ENCODE data around the gene SPATA3. TPM values are rescaled to one million over a fixed set of nuclear protein-coding genes. Genes with fewer than 3 reads are reported as not detected.
"Not testable (repeated sequence)": the region's sequence is repeated elsewhere in the genome, so short reads cannot be mapped to it uniquely, and the experiment has no call there.

The SPATA3 gene
- total RNA-seq, 6 experiments from 2014 or later: not detected

GRCh38 chr2:231001036-231001435 is 5.1 kb downstream of the SPATA3 start:
- no peak for TF ChIP-seq CTCF (IDR thresholded peaks at IDR 0.05)
- H3K36me3 Mint-ChIP-seq (ENCODE audit: low read depth): peaks cover 9% of the 10 kb centered on the region
- DNase-seq: no peak
- no peak overlapping the region for H3K4me3 Mint-ChIP-seq
- H3K4me1 Mint-ChIP-seq (ENCODE audit: low read depth): no peaks in the 10 kb centered on the region
- peaks cover 11% of the 10 kb centered on the region for H3K9me3 Mint-ChIP-seq
- no peak overlapping the region for H3K27ac Mint-ChIP-seq
- H3K27me3 Mint-ChIP-seq (ENCODE audit: insufficient read depth): peaks cover 56% of the 10 kb centered on the region

- no peaks in the 10 kb centered on the region for H3K4me1 Mint-ChIP-seq (ENCODE audit: low read depth)
- TF ChIP-seq CTCF (IDR thresholded peaks at IDR 0.05): no peak
- H3K27me3 Mint-ChIP-seq (ENCODE audit: insufficient read depth): peaks cover 57% of the 10 kb centered on the region
- H3K9me3 Mint-ChIP-seq: peaks cover 11% of the 10 kb centered on the region
- DNase-seq: no peak
- H3K36me3 Mint-ChIP-seq (ENCODE audit: low read depth): peaks cover 9% of the 10 kb centered on the region
- H3K4me3 Mint-ChIP-seq: no peak overlapping the region
- no peak overlapping the region for H3K27ac Mint-ChIP-seq
Observed at GRCh38 chr2:231001921-231002320, 6.0 kb downstream of the SPATA3 start.

DNA sequence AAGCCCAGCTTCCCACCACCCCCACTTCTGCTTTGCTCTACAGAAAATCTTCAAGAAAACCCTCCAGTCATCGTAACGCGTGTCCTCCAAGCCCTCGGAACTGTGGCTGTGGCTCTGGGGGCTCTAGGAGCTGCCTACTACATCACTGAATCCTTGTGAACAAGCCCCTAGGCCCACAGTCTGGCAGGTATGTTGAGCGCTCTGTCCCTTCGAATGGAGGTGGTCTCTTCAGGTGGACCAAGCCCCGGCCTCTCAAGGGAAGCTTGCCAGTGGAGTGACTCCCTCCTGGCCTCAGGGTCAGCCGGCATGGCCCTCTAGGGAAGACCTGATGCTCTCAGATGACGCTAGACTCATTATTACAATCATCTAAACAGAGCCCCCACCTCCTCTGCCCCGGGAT is 6.7 kb downstream of the SPATA3 start:
- TF ChIP-seq CTCF (IDR thresholded peaks at IDR 0.05): no peak
- Mint-ChIP-seq H3K27ac (no peak overlapping the region), H3K9me3 (peaks cover 11% of the 10 kb centered on the region), H3K4me1 (ENCODE audit: low read depth) (no peaks in the 10 kb centered on the region; the same call in 1 of the 2 replicates), H3K27me3 (ENCODE audit: insufficient read depth) (peaks cover 54% of the 10 kb centered on the region), H3K36me3 (ENCODE audit: low read depth) (peaks cover 9% of the 10 kb centered on the region), H3K4me3 (no peak overlapping the region)
- no peak for DNase-seq

- no peak for TF ChIP-seq CTCF (IDR thresholded peaks at IDR 0.05)
- Mint-ChIP-seq H3K4me3 (no peak overlapping the region), H3K27me3 (ENCODE audit: insufficient read depth) (peaks cover 52% of the 10 kb centered on the region), H3K36me3 (ENCODE audit: low read depth) (peaks cover 9% of the 10 kb centered on the region), H3K9me3 (peaks cover 11% of the 10 kb centered on the region), H3K4me1 (ENCODE audit: low read depth) (no peaks in the 10 kb centered on the region; the same call in 1 of the 2 replicates), H3K27ac (no peak overlapping the region)
- no peak for DNase-seq
Observed at GRCh38 chr2:231003186-231003585, 7.3 kb downstream of the SPATA3 start.

GRCh38 chr2:231004930-231005329 is 9.0 kb downstream of the SPATA3 start:
- Mint-ChIP-seq H3K9me3 (peaks cover 11% of the 10 kb centered on the region), H3K27me3 (ENCODE audit: insufficient read depth) (peaks cover 53% of the 10 kb centered on the region)
- not testable (repeated sequence) for H3K36me3 Mint-ChIP-seq (ENCODE audit: low read depth); DNase-seq; H3K4me3 Mint-ChIP-seq; H3K27ac Mint-ChIP-seq; H3K4me1 Mint-ChIP-seq (ENCODE audit: low read depth)

DNA sequence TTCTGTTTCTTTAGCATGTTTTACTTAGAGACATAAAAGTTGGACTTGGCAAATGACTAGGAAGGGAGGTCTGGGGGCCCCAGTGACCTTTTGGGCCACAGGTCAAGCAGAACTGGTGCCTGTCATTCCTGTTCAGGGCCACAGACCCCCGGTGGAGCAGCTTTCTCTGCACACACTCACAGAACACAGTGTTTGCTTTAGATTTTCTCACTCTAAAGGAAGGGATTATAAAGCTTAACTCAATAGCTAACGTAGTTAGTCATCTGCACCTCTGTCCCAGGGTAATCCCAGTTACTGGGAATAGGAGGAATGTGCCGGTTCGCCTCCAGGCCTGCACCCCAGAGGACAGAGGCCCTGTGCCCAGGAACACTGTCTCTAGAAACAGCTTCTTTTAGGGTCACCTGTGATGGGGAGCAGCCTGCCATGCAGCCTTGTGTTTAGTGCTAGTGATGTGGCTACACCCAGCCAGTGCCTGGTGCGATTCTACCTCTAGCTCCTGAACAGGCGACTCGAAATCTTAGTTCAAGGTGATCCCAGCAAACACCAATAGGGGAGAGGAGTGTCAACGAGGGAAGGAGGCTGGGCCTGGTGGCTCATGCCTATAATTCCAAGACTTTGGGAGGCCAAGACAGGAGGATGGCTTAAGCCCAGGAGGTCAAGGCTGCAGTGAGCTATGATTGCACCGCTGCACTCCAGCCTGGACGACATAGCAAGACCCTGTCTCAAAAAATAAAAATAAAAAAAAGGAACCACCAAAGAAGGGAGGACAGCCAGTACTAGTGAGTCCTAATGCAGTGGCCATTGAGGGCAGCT is 11.6 kb downstream of the SPATA3 start:
- peaks cover 11% of the 10 kb centered on the region for H3K9me3 Mint-ChIP-seq
- no peak for DNase-seq
- H3K4me1 Mint-ChIP-seq (ENCODE audit: low read depth): no peaks in the 10 kb centered on the region; the same call in 1 of the 2 replicates
- H3K36me3 Mint-ChIP-seq (ENCODE audit: low read depth): peaks cover 9% of the 10 kb centered on the region
- no peak overlapping the region for H3K4me3 Mint-ChIP-seq
- H3K27me3 Mint-ChIP-seq (ENCODE audit: insufficient read depth): peaks cover 56% of the 10 kb centered on the region
- TF ChIP-seq CTCF (IDR thresholded peaks at IDR 0.05): no peak
- no peak overlapping the region for H3K27ac Mint-ChIP-seq
